Ovary (tissue), 10 donors: ENCODE results near the gene PRSS38. TPM values are rescaled to one million over a fixed set of nuclear protein-coding genes. Genes with fewer than 3 reads are reported as not detected.

Experiments
- DNase-seq, 5 donors: peaks; one replicate each; pipeline ENCODE4 v3.0.0-alpha.2; 2019 to 2020
- H3K27ac ChIP-seq, 2 donors: fragments of 200-600 bp; one replicate each; pipeline versions ENCODE4 v1.5.1 to v1.8.0; 2019 to 2022
- H3K27me3 ChIP-seq: fragments of 200-600 bp; one replicate; pipeline ENCODE4 v1.8.0; 2022
- H3K36me3 ChIP-seq: fragments of 200-600 bp; sonication (generic); one replicate; pipeline ENCODE4 v1.5.1; 2019
- H3K4me1 ChIP-seq: one replicate; pipeline ENCODE4 v1.8.1; 2013; ENCODE audit warnings: mild to moderate bottlenecking, moderate library complexity; ENCODE audit not compliant: insufficient read depth
- H3K4me3 ChIP-seq: fragments of 200-600 bp; sonication (generic); one replicate; pipeline ENCODE4 v1.5.1; 2017
- H3K9me3 ChIP-seq, 2 donors: fragments of 200-600 bp in 1 of 2; sonication (generic) in 1 of 2; one replicate each; pipeline versions ENCODE4 v1.5.1 to v1.8.1; 2013 to 2019; ENCODE audit warnings: mild to moderate bottlenecking in 1 of 2, moderate library complexity in 1 of 2
- EP300 ChIP-seq: sonication (generic); formaldehyde crosslinking; IDR thresholded peaks from one replicate; pipeline ENCODE4 v1.6.1; 2017; ENCODE audit warnings: antibody characterized with exemption
- POLR2A ChIP-seq: fragments of 450-650 bp; IDR thresholded peaks from one replicate; pipeline ENCODE4 v1.6.1; 2017; ENCODE audit warnings: antibody characterized with exemption, mild to moderate bottlenecking, moderate library complexity
- WGBS, 3 donors: extraction: QIAGEN DNeasy Blood & Tissue Kit in 1 of 3; methylation state at CpG; one replicate each; pipeline versions ENCODE4 v1.1.5 to v1.1.7; 2013 to 2017; 5-methylcytosine and 5-hydroxymethylcytosine counted together
- intact Hi-C, 4 donors: fragments of 100-400 bp; cut with DNase I; formaldehyde crosslinking; loops; one replicate each; pipeline versions ENCODE4 v1.11.0 to v1.15.1; 2022 to 2023
- long read RNA-seq, 3 donors: library from polyadenylated mRNA in 2 of 3; unstranded in 2 of 3; transcript quantifications; one replicate each; pipeline ENCODE4 v2.0.0 and lab custom pipeline, GENCODE V29; 2021 to 2026
- polyA plus RNA-seq, 2 donors: library from polyadenylated mRNA; stranded (reverse); fragments of 200-250 nt in 1 of 2; fragments of 350-450 nt in 1 of 2; fragmentation: Illumina TruSeq in 1 of 2; extraction: RNeasy Lipid Tissue Mini Kit (QIAGEN cat#74804) in 1 of 2; gene quantifications; one replicate each; pipeline ENCODE4 v1.2.3, GENCODE V29; 2013 to 2014
- total RNA-seq, 7 donors: library from RNA; depleted of rRNA in 2 of 7; stranded (reverse); fragments of >200 nt in 2 of 7; fragmentation: NEBNext Ultra II Directional in 3 of 7; extraction: Animal tissue kit (Norgen Biotek cat#: 25700) in 3 of 7; gene quantifications; one replicate each; pipeline versions ENCODE4 v1.1.0 to v1.2.4, GENCODE V29; 2016 to 2023
- TF ChIP-seq, protein P1 (sequence below), 3 donors: fragments of 450-650 bp in 2 of 3; fragments of 200-600 bp in 1 of 3; IDR thresholded peaks; one replicate each; pipeline versions ENCODE4 v1.5.1 to v1.8.0; 2016 to 2022; ENCODE audit warnings: antibody characterized with exemption in 3 of 3, mild to moderate bottlenecking in 1 of 3
- donor health status: DM: no; HTN: no; CAD: no; lungs with moderate emphysema.
- donor health status: DM: no; HTN: no; CAD: no.
- donor health status: Bipolar disorder and iron deficiency.
- donor health status: DM: yes; HTN: yes; CAD: no.
- donor health status: DM: no; HTN: no; CAD: no.
- donor health status: DM: yes; HTN: yes; CAD: no.

PRSS38 gene
- not detected for total RNA-seq
- polyA plus RNA-seq, result not detected
- long read RNA-seq, donor 1, result 0 reads
- long read RNA-seq, donor 2, result 0 reads
- long read RNA-seq, donor 3, result 0 reads

DNA sequence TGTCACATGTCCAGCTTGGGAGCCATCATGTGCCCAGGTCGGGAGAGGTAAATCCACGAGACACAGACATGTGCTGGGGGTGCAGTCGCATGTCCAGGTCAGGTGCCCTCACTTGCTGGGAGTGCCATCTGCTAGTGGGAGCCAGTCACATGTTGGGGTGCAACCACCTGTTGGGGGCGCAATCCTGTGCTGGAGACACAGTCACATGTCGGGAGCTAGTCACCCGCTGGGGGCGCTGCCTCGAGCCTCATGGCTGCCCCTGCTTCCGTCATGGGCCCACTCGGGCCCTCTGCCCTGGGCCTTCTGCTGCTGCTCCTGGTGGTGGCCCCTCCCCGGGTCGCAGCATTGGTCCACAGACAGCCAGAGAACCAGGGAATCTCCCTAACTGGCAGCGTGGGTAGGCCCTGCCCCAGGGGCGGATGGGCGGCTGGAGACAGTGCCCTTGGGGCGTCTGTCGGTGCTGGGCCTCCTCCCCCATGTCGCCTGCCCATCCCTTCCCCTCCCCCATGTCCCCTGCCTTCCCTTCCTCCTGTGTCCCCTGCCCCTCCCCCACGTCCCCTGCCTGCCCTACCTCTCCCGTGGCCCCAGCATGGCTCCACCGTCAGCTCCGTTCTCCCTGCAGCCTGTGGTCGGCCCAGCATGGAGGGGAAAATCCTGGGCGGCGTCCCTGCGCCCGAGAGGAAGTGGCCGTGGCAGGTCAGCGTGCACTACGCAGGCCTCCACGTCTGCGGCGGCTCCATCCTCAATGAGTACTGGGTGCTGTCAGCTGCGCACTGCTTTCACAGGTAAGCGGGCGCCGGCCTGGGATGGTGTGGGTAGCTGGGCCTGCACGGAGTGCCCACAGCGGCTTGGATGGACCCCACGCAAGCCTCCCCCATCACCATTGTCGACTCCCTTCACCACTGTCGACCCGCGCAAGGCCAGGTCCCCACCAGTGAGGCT is at the start of gene PRSS38:
Gene PRSS38, plus strand, starts transcription at position 208 of the 942 bp plus-strand sequence. Its CDS starts 42 bp downstream, at position 250.
- no peak for DNase-seq
- no peak for TF ChIP-seq EP300
- no peak for TF ChIP-seq POLR2A
- TF ChIP-seq, protein P1, sequence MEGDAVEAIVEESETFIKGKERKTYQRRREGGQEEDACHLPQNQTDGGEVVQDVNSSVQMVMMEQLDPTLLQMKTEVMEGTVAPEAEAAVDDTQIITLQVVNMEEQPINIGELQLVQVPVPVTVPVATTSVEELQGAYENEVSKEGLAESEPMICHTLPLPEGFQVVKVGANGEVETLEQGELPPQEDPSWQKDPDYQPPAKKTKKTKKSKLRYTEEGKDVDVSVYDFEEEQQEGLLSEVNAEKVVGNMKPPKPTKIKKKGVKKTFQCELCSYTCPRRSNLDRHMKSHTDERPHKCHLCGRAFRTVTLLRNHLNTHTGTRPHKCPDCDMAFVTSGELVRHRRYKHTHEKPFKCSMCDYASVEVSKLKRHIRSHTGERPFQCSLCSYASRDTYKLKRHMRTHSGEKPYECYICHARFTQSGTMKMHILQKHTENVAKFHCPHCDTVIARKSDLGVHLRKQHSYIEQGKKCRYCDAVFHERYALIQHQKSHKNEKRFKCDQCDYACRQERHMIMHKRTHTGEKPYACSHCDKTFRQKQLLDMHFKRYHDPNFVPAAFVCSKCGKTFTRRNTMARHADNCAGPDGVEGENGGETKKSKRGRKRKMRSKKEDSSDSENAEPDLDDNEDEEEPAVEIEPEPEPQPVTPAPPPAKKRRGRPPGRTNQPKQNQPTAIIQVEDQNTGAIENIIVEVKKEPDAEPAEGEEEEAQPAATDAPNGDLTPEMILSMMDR (IDR thresholded peaks at IDR 0.05), result no peak
- no peaks in the 10 kb centered on the region for H3K27me3 ChIP-seq
- H3K27ac ChIP-seq, result no peak within 1 kb of the TSS
- 87 to 92% (median 92%) methylated on average over 43 to 44 of the region's 44 CpGs for WGBS, 3 donors
- H3K9me3 ChIP-seq, result no peaks in the 10 kb centered on the region
- no peaks in the 10 kb centered on the region for H3K4me1 ChIP-seq
- intact Hi-C loops, result no loop called here
- H3K36me3 ChIP-seq, result no peaks in the 10 kb centered on the region
- no peak within 1 kb of the TSS for H3K4me3 ChIP-seq

DNA sequence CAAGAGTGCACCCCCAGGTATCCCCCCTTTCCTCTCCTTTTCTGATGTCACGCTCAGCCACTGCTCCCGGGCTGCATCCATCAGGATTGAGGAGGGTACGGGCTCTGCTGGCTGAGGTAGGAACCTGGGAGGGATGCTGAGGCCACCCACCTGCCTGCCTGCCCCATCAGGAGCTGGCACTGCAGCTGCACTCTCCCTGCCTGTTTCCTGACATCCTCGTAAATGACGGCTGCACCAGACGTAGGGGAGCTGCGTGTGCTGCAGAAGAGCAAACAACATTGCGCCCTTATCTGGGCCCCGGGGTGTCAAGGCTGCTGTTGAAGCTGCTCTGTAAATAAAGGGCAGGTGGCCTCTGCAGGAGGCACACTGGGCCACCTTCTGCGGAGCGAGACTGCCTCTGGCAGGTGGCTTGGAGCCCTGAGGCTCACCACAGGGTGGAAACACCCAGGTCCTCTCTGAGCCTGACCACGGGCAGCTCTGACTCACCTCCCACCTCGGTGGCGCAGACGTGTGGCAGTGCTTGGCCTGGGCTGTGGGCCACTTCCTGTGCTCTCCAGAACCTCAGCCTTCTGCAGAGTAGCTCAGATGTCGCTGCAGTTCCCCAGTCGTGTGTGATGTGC is 49.4 kb upstream of the PRSS38 start:
- WGBS, 3 donors, result 57 to 68% (median 59%) methylated on average over 17 of the region's 17 CpGs
- peaks cover 2% of the 10 kb centered on the region for H3K4me1 ChIP-seq
- no peaks in the 10 kb centered on the region for H3K36me3 ChIP-seq

DNA sequence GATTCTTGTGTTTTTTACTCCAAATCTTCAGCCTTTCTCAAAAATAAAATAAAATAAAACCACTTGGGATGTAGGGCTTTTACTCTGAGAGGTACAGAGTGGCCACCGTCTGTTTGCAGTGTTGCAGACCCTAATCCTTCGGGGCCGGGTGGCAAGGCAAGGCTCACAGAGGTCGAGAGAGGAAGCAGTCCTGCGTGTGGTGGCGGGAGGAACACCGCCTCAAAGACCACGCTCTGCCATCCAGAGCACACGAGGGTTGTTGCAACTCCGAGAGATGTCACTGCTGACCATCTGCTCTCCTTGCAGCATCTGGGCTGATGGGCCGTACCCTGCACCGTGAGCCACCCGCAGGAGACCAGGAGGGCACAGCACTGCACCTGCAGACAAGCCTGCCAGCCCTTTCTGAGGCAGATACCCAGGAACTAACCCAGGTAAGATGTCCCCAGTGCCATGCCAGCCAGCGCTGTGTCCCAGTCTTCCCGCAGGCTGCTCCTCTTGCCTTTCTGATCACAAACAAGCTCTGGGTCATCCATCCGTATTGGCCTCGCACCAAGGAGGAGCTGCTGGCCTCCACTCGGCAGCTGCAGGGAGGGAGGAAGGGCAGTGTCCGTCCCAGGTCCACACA is 48.7 kb upstream of the PRSS38 start:
- Histone ChIP-seq H3K36me3 (no peaks in the 10 kb centered on the region), H3K27me3 (no peaks in the 10 kb centered on the region), H3K4me3 (no peak overlapping the region), H3K9me3 (no peaks in the 10 kb centered on the region), H3K27ac (no peak overlapping the region), H3K4me1 (peaks cover 2% of the 10 kb centered on the region)
- intact Hi-C loops, result loop anchor here in 1 of 4 donors (10.0 kb wide), 1 partner anchor 178 kb away; the partner anchor contains the start of gene WNT9A
- no peak for DNase-seq
- TF ChIP-seq EP300, result no peak
- no peak for TF ChIP-seq POLR2A
- TF ChIP-seq, protein P1 (IDR thresholded peaks at IDR 0.05), result no peak
- WGBS, 3 donors, result 74 to 88% (median 79%) methylated on average over 19 of the region's 19 CpGs

More for the DNA sequence above, 49.4 kb upstream of the PRSS38 start:
- Histone ChIP-seq H3K4me3 (no peak overlapping the region), H3K9me3 (no peaks in the 10 kb centered on the region), H3K27ac (no peak overlapping the region), H3K27me3 (no peaks in the 10 kb centered on the region)
- TF ChIP-seq POLR2A (no peak), EP300 (no peak)
- TF ChIP-seq, protein P1 (IDR thresholded peaks at IDR 0.05), result no peak
- no peak for DNase-seq
- intact Hi-C loops, result loop anchor here in 1 of 4 donors (10.0 kb wide), 1 partner anchor 179 kb away; the partner anchor contains the start of gene WNT9A
